Naive B cell (primary cell): Measurements from ENCODE around the gene EFCAB6. TPM values are rescaled to one million over a fixed set of nuclear protein-coding genes. Genes with fewer than 3 reads are reported as not detected.

Experiments
- ATAC-seq, 2 donors: fragments of 150-1000 bp; cut with Tn5 transposase; 2 replicates each; pipeline ENCODE4 v1.10.0; 2021; ENCODE audit warnings: low read depth in 2 of 2, mild to moderate bottlenecking in 2 of 2, moderate library complexity in 2 of 2
- DNase-seq: peaks from one replicate; pipeline ENCODE4 v3.0.0; 2022
- H3K27ac Mint-ChIP-seq, 6 donors: one replicate each; pipeline ENCODE4 v1.8.0; 2020 to 2022; ENCODE audit warnings: mild to moderate bottlenecking in 6 of 6, mixed read lengths in 6 of 6, moderate library complexity in 5 of 6, inconsistent platforms in 2 of 6
- H3K27me3 Mint-ChIP-seq, 3 donors: one replicate each; pipeline ENCODE4 v1.8.0; 2021 to 2022; ENCODE audit warnings: mixed read lengths in 3 of 3, mild to moderate bottlenecking in 1 of 3
- H3K36me3 Mint-ChIP-seq, 2 donors: one replicate each; pipeline ENCODE4 v1.8.0; 2020 to 2022; ENCODE audit warnings: mixed read lengths in 2 of 2, inconsistent platforms in 1 of 2, mild to moderate bottlenecking in 1 of 2
- H3K4me1 Mint-ChIP-seq, 3 donors: one replicate each; pipeline ENCODE4 v1.8.0; 2020 to 2022; ENCODE audit warnings: mixed read lengths in 3 of 3, inconsistent platforms in 1 of 3, mild to moderate bottlenecking in 1 of 3, moderate library complexity in 1 of 3
- H3K4me3 Mint-ChIP-seq, 8 donors: one replicate each; pipeline ENCODE4 v1.8.0; 2020 to 2022; ENCODE audit warnings: mild to moderate bottlenecking in 8 of 8, mixed read lengths in 8 of 8, moderate library complexity in 8 of 8, inconsistent platforms in 2 of 8
- H3K9me3 Mint-ChIP-seq, 7 donors: one replicate each; pipeline ENCODE4 v1.8.0; 2020 to 2022; ENCODE audit warnings: mixed read lengths in 7 of 7, mild to moderate bottlenecking in 5 of 7, inconsistent platforms in 2 of 7, moderate library complexity in 1 of 7
- polyA plus RNA-seq, 6 donors: library from polyadenylated mRNA; unstranded; fragments of 300-500 nt; fragmentation: Illumina TruSeq; gene quantifications; one replicate each; pipeline ENCODE4 v1.2.3, GENCODE V29; 2021; ENCODE audit warnings: low read depth in 6 of 6

Gene EFCAB6
- polyA plus RNA-seq, 6 donors from 2014 or later: not detected

- no peak overlapping the region for H3K4me3 Mint-ChIP-seq
- H3K9me3 Mint-ChIP-seq: peaks cover 0 to 13% (median 3%) of the 10 kb centered on the region in 7 donors
- H3K36me3 Mint-ChIP-seq: peaks cover 0 to 9% of the 10 kb centered on the region in 2 donors
- no peak overlapping the region for H3K27ac Mint-ChIP-seq
- ATAC-seq: no peak
- no peaks in the 10 kb centered on the region for H3K4me1 Mint-ChIP-seq
- peaks cover 22 to 56% (median 36%) of the 10 kb centered on the region in 3 donors for H3K27me3 Mint-ChIP-seq
- no peak for DNase-seq
Measured at GRCh38 chr22:43754176-43754575, 57.9 kb downstream of the EFCAB6 start.

GRCh38 chr22:43753688-43754087, 58.4 kb downstream of the EFCAB6 start:
- ATAC-seq (no peak), DNase-seq (no peak)
- Mint-ChIP-seq H3K4me1 (no peaks in the 10 kb centered on the region), H3K27ac (no peak overlapping the region), H3K27me3 (peaks cover 24 to 61% (median 41%) of the 10 kb centered on the region in 3 donors), H3K36me3 (peaks cover 0 to 9% of the 10 kb centered on the region in 2 donors), H3K4me3 (no peak overlapping the region), H3K9me3 (peaks cover 0 to 13% (median 3%) of the 10 kb centered on the region in 7 donors)

- Mint-ChIP-seq H3K4me1 (no peaks in the 10 kb centered on the region), H3K4me3 (no peak overlapping the region), H3K27ac (no peak overlapping the region), H3K36me3 (no peaks in the 10 kb centered on the region), H3K27me3 (peaks cover 34 to 64% (median 35%) of the 10 kb centered on the region in 3 donors), H3K9me3 (no peaks in the 10 kb centered on the region)
- no peak for DNase-seq
- ATAC-seq: no peak
Measured at GRCh38 chr22:43750751-43751150, 61.4 kb downstream of the EFCAB6 start.

GRCh38 chr22:43749473-43749872, 62.6 kb downstream of the EFCAB6 start:
- Mint-ChIP-seq H3K4me1 (no peaks in the 10 kb centered on the region), H3K4me3 (no peak overlapping the region), H3K27me3 (peaks cover 27 to 64% (median 38%) of the 10 kb centered on the region in 3 donors), H3K9me3 (no peaks in the 10 kb centered on the region), H3K27ac (no peak overlapping the region), H3K36me3 (no peaks in the 10 kb centered on the region)
- no peak for ATAC-seq
- DNase-seq: no peak

DNA sequence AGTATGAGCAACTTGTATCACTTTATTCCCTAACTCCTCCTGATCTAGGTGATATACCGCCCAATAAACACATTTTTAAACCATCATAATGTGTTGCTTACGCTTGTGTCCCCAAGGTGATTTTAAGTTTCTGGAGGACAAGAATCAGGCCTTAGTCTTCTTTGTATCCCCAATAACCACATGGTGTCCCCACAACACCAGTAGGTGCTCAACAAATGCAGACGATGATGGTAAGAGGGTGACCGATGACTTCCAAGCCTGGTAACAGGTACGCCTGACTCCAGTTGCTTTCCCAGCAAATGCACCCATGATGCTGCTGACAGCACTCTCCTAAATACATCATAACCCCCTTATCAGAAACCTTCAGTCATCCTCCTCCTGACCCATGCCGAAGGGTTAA, 64.2 kb downstream of the EFCAB6 start:
- Mint-ChIP-seq H3K4me3 (no peak overlapping the region), H3K27ac (no peak overlapping the region), H3K9me3 (peaks cover 0 to 5% (median 0%) of the 10 kb centered on the region in 7 donors), H3K36me3 (no peaks in the 10 kb centered on the region), H3K4me1 (peaks cover 0 to 4% (median 0%) of the 10 kb centered on the region in 3 donors), H3K27me3 (peaks cover 26 to 66% (median 43%) of the 10 kb centered on the region in 3 donors)
- ATAC-seq: no peak
- no peak for DNase-seq

GRCh38 chr22:43747058-43747457, 65.0 kb downstream of the EFCAB6 start:
- Mint-ChIP-seq H3K27me3 (peaks cover 26 to 58% (median 42%) of the 10 kb centered on the region in 3 donors), H3K4me3 (no peak overlapping the region), H3K9me3 (peaks cover 0 to 5% (median 0%) of the 10 kb centered on the region in 7 donors), H3K36me3 (no peaks in the 10 kb centered on the region), H3K27ac (no peak overlapping the region), H3K4me1 (peaks cover 0 to 4% (median 0%) of the 10 kb centered on the region in 3 donors)
- DNase-seq (no peak), ATAC-seq (no peak)

- Mint-ChIP-seq H3K27ac (no peak overlapping the region), H3K4me1 (peaks cover 0 to 4% (median 0%) of the 10 kb centered on the region in 3 donors), H3K4me3 (no peak overlapping the region), H3K36me3 (no peaks in the 10 kb centered on the region), H3K27me3 (peaks cover 19 to 48% (median 42%) of the 10 kb centered on the region in 3 donors), H3K9me3 (peaks cover 0 to 5% (median 0%) of the 10 kb centered on the region in 7 donors)
- ATAC-seq (no peak), DNase-seq (no peak)
Measured at GRCh38 chr22:43745783-43746356, 66.2 kb downstream of the EFCAB6 start.

- Mint-ChIP-seq H3K27ac (no peak overlapping the region), H3K27me3 (peaks cover 18 to 48% (median 42%) of the 10 kb centered on the region in 3 donors), H3K4me1 (peaks cover 0 to 4% (median 0%) of the 10 kb centered on the region in 3 donors), H3K36me3 (no peaks in the 10 kb centered on the region), H3K4me3 (no peak overlapping the region), H3K9me3 (peaks cover 0 to 5% (median 0%) of the 10 kb centered on the region in 7 donors)
- DNase-seq (no peak), ATAC-seq (no peak)
Measured at GRCh38 chr22:43745411-43745770, 66.7 kb downstream of the EFCAB6 start.

DNA sequence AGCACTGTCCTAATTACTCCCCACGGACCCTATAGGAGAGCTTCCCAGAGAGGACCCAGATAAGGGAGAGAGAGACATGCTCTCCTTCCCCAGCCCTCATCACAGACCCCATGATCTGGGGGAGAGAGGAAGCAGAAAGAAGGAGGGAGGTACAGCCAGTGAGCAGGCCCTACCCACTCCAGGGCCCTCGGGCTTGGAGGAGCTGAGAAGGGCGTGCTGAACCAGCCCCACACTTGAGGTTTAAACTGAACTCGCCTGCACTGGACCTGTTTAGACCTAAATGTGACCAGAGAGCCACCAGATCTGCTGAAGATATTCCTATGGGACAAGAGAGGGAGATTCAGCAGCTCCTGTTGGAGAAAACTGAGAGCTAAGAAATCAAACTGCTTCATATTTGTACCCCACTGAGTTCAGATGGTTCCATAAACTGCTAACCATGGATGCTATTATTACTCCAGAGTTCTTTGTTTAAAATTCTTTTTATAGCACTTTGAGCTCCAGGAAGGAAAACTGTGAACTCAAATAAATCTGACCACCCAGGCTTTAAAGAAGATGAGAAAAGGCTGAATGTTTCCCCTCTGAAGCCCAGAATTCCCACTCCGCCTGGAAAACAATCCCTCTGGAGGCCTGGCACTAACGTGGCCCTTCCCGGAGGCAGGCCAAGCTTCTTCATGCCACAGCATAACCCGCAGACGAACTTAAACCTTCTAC, 67.2 kb downstream of the EFCAB6 start:
- Mint-ChIP-seq H3K9me3 (peaks cover 0 to 5% (median 0%) of the 10 kb centered on the region in 7 donors), H3K27me3 (peaks cover 15 to 43% (median 42%) of the 10 kb centered on the region in 3 donors), H3K4me1 (peaks cover 0 to 4% (median 0%) of the 10 kb centered on the region in 3 donors), H3K36me3 (no peaks in the 10 kb centered on the region), H3K4me3 (no peak overlapping the region), H3K27ac (no peak overlapping the region)
- DNase-seq: no peak
- ATAC-seq: no peak

DNA sequence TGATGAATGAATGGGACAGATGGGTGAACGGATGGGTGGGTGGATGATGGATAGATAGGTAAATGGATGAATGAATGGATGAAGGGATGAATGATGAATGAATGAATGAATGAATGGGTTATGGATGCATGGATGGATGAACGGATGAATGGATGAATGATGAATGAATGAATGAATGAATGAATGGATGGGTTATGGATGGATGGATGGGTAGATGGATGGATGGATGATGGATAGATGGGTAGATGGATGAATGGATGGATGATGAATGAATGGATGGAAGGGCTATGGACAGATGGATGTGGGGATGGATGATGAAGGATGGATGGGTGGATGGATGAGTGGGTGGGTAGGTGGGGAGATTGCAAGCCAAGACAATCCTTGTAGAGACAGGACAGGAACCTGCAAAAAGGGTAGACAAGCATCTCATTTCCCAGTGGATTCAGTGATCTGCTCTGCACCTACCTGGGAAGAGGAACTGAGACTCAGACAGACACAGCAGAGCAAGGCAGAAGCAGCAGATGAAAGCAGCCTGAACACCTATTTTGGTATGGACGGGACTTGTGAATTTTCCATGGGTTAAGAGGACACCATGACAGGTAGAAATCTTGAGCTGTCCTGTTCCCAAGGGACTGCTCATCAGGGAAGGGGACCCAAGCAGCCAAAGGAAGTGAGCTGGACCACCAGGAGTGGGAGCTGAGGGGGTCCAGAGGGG, 68.0 kb downstream of the EFCAB6 start:
- no peak overlapping the region for H3K4me3 Mint-ChIP-seq
- no peak overlapping the region for H3K27ac Mint-ChIP-seq
- peaks cover 8 to 40% (median 35%) of the 10 kb centered on the region in 3 donors for H3K27me3 Mint-ChIP-seq
- H3K9me3 Mint-ChIP-seq: peaks cover 0 to 5% (median 0%) of the 10 kb centered on the region in 7 donors
- DNase-seq (no peak), ATAC-seq (no peak)
- no peaks in the 10 kb centered on the region for H3K36me3 Mint-ChIP-seq
- peaks cover 0 to 4% (median 0%) of the 10 kb centered on the region in 3 donors for H3K4me1 Mint-ChIP-seq

DNA sequence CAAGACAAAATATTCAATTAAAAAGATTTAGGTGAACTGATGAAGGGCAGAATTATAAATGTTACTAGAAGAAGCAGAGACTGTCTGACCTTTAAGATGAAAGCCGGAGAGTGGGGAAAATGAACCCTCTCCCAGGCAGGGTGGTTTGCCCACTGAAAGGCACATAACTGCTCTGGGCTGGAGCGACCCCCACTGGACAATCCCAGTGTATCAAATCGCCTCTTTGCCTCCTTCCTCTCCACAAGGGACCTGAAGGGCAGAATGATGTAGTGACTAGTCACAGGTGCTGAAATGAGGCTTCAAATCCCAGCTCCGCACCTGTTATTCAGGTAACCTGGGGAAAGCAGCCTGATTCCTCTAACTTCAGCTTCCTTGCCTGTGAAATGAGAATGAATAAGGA, 69.0 kb downstream of the EFCAB6 start:
- DNase-seq: no peak
- Mint-ChIP-seq H3K4me3 (no peak overlapping the region), H3K27me3 (peaks cover under 1 to 30% (median 25%) of the 10 kb centered on the region in 3 donors), H3K27ac (no peak overlapping the region), H3K9me3 (peaks cover 0 to 5% (median 0%) of the 10 kb centered on the region in 7 donors), H3K36me3 (no peaks in the 10 kb centered on the region), H3K4me1 (peaks cover 0 to 4% (median 0%) of the 10 kb centered on the region in 3 donors)
- ATAC-seq: no peak

GRCh38 chr22:43742154-43742950, 69.8 kb downstream of the EFCAB6 start:
- DNase-seq (no peak), ATAC-seq (no peak)
- H3K36me3 Mint-ChIP-seq: no peaks in the 10 kb centered on the region
- peaks cover 0 to 23% (median 19%) of the 10 kb centered on the region in 3 donors for H3K27me3 Mint-ChIP-seq
- no peak overlapping the region for H3K27ac Mint-ChIP-seq
- peaks cover 0 to 4% (median 0%) of the 10 kb centered on the region in 3 donors for H3K4me1 Mint-ChIP-seq
- H3K4me3 Mint-ChIP-seq: no peak overlapping the region
- peaks cover 0 to 5% (median 0%) of the 10 kb centered on the region in 7 donors for H3K9me3 Mint-ChIP-seq
